GM23338 (cell line): ENCODE measurements around the gene IPCEF1. TPM values are rescaled to one million over a fixed set of nuclear protein-coding genes. Genes with fewer than 3 reads are reported as not detected.

ENCODE experiments used
- ATAC-seq: fragments of 200-7000 bp; cut with Tn5 transposase; 3 replicates; pipeline ENCODE4 v1.9.1; 2020
- DNase-seq: peaks from one replicate; pipeline ENCODE4 v3.0.0-alpha.2; 2015; ENCODE audit warnings: low spot score
- H2AFZ ChIP-seq: fragments of 200-600 bp; sonication (generic); 2 replicates; pipeline ENCODE4 v1.8.0; 2016; ENCODE audit warnings: antibody characterized with exemption, mild to moderate bottlenecking, moderate library complexity
- H3F3A ChIP-seq: fragments of 200-600 bp; sonication (generic); replicated peaks from 2 replicates; pipeline ENCODE4 v1.8.0; 2017; ENCODE audit warnings: antibody characterized with exemption, mixed run types, low read depth
- H3K27ac ChIP-seq: fragments of 200-600 bp; sonication (generic); 2 replicates; pipeline ENCODE4 v1.6.1; 2016; ENCODE audit warnings: low read depth
- H3K27me3 ChIP-seq: fragments of 200-600 bp; sonication (generic); 2 replicates; pipeline ENCODE4 v1.8.0; 2016; ENCODE audit warnings: mild to moderate bottlenecking, mixed run types, moderate library complexity; ENCODE audit not compliant: insufficient read depth
- H3K36me3 ChIP-seq: fragments of 200-600 bp; sonication (generic); 2 replicates; pipeline ENCODE4 v1.8.0; 2016; ENCODE audit warnings: mild to moderate bottlenecking; ENCODE audit not compliant: insufficient read depth
- H3K4me1 ChIP-seq: fragments of 200-600 bp; sonication (generic); 2 replicates; pipeline ENCODE4 v1.8.0; 2016; ENCODE audit warnings: mild to moderate bottlenecking, moderate library complexity; ENCODE audit not compliant: insufficient read depth
- H3K4me2 ChIP-seq: fragments of 200-600 bp; sonication (generic); 2 replicates; pipeline ENCODE4 v1.7.1; 2017; ENCODE audit warnings: mixed run types
- H3K4me3 ChIP-seq: fragments of 200-600 bp; sonication (generic); 2 replicates; pipeline ENCODE4 v1.6.1; 2016; ENCODE audit warnings: mixed run types
- H3K79me2 ChIP-seq: fragments of 200-600 bp; sonication (generic); replicated peaks from 2 replicates; pipeline ENCODE4 v1.8.0; 2017; ENCODE audit warnings: mild to moderate bottlenecking; ENCODE audit not compliant: insufficient read depth
- H3K9me2 ChIP-seq: fragments of 200-600 bp; sonication (generic); 2 replicates; pipeline ENCODE4 v1.8.0; 2017; ENCODE audit not compliant: insufficient read depth
- H4K20me1 ChIP-seq: fragments of 200-600 bp; sonication (generic); replicated peaks from 2 replicates; pipeline ENCODE4 v1.8.0; 2017; ENCODE audit warnings: mild to moderate bottlenecking; ENCODE audit not compliant: insufficient read depth
- H3K27ac Mint-ChIP-seq: 2 replicates; pipeline ENCODE4 v1.8.0; 2020; ENCODE audit warnings: inconsistent platforms, mild to moderate bottlenecking, moderate library complexity, mixed read lengths
- H3K27me3 Mint-ChIP-seq: 3 replicates; pipeline ENCODE4 v1.8.0; 2022; ENCODE audit warnings: low read depth, mild to moderate bottlenecking, moderate library complexity, mixed read lengths, inconsistent platforms; ENCODE audit not compliant: insufficient read depth, poor library complexity
- H3K36me3 Mint-ChIP-seq: 3 replicates; pipeline ENCODE4 v1.8.0; 2021; ENCODE audit warnings: low read depth, mild to moderate bottlenecking, inconsistent platforms, moderate library complexity, mixed read lengths
- H3K4me1 Mint-ChIP-seq: 3 replicates; pipeline ENCODE4 v1.8.0; 2020; ENCODE audit warnings: mild to moderate bottlenecking, inconsistent platforms, mixed read lengths
- H3K4me3 Mint-ChIP-seq: 3 replicates; pipeline ENCODE4 v1.8.0; 2021; ENCODE audit warnings: moderate library complexity, mild to moderate bottlenecking, inconsistent platforms, mixed read lengths
- H3K9me3 Mint-ChIP-seq: 3 replicates; pipeline ENCODE4 v1.8.0; 2020; ENCODE audit warnings: moderate library complexity, mild to moderate bottlenecking, inconsistent platforms, mixed read lengths
- CREB1 ChIP-seq: fragments of 250-450 bp; sonication (Bioruptor Pico); IDR thresholded peaks from 2 replicates; pipeline ENCODE4 v1.5.0; 2020; ENCODE audit warnings: low read depth, mild to moderate bottlenecking, moderate library complexity
- EZH2 ChIP-seq: fragments of 200-600 bp; sonication (generic); IDR thresholded peaks from one replicate; pipeline ENCODE4 v1.8.0; 2017; ENCODE audit warnings: antibody characterized with exemption, mild to moderate bottlenecking, low read depth; ENCODE audit not compliant: unreplicated experiment
- EZH2phosphoT487 ChIP-seq: fragments of 200-600 bp; sonication (generic); IDR thresholded peaks from one replicate; pipeline ENCODE4 v1.8.1; 2018; ENCODE audit warnings: antibody characterized with exemption; ENCODE audit not compliant: unreplicated experiment
- NANOG ChIP-seq: IDR thresholded peaks from 2 replicates; pipeline ENCODE4 v1.6.1; 2016; ENCODE audit warnings: antibody characterized with exemption, borderline replicate concordance
- POLR2AphosphoS5 ChIP-seq: IDR thresholded peaks from 2 replicates; pipeline ENCODE4 v1.6.1; 2016; ENCODE audit warnings: antibody characterized with exemption, low read depth
- STAT1 ChIP-seq: IDR thresholded peaks from one replicate; pipeline ENCODE4 v1.6.1; 2016; ENCODE audit warnings: antibody characterized with exemption; ENCODE audit not compliant: unreplicated experiment
- ZNF331 ChIP-seq: fragments of 250-450 bp; sonication (Bioruptor Pico); IDR thresholded peaks from 2 replicates; pipeline ENCODE4 v1.5.0; 2020; ENCODE audit warnings: low read depth, mild to moderate bottlenecking, moderate library complexity
- polyA plus RNA-seq: library from polyadenylated mRNA; unstranded; fragments of >200 nt; fragmentation: Nextera tagmentation; extraction: Ambion mirVana; gene quantifications from 2 replicates; pipeline ENCODE4 v1.2.1, GENCODE V29; 2016
- total RNA-seq: library from RNA; depleted of rRNA; stranded (reverse); fragments of >200 nt; shearing (Covaris generic); gene quantifications from 2 replicates; pipeline ENCODE4 v1.2.3, GENCODE V29; 2014
- TF ChIP-seq, protein P1 (sequence below): fragments of 250-450 bp; sonication (Bioruptor Pico); IDR thresholded peaks from 2 replicates; pipeline ENCODE4 v1.5.0; 2020; ENCODE audit warnings: mild to moderate bottlenecking, moderate library complexity
- TF ChIP-seq, protein P2 (sequence below): IDR thresholded peaks from 2 replicates; pipeline ENCODE4 v1.6.1; 2016; ENCODE audit warnings: antibody characterized with exemption
- TF ChIP-seq, protein P3 (sequence below): IDR thresholded peaks from one replicate; pipeline ENCODE4 v1.6.1; 2018; ENCODE audit warnings: antibody characterized with exemption; ENCODE audit not compliant: unreplicated experiment
- TF ChIP-seq, protein P4 (sequence below), 2 experiments: fragments of 200-600 bp in 1 of 2; sonication (generic) in 1 of 2; conservative IDR thresholded peaks; 2 replicates each; pipeline versions ENCODE4 v1.5.1 to v1.6.1; 2016 to 2017; ENCODE audit warnings: antibody characterized with exemption in 2 of 2, low read depth in 2 of 2, mild to moderate bottlenecking in 2 of 2, moderate library complexity in 1 of 2

IPCEF1 gene
- total and polyA plus RNA-seq, 2 experiments from 2014 or later, result 0.15 to 1.8 TPM

DNA sequence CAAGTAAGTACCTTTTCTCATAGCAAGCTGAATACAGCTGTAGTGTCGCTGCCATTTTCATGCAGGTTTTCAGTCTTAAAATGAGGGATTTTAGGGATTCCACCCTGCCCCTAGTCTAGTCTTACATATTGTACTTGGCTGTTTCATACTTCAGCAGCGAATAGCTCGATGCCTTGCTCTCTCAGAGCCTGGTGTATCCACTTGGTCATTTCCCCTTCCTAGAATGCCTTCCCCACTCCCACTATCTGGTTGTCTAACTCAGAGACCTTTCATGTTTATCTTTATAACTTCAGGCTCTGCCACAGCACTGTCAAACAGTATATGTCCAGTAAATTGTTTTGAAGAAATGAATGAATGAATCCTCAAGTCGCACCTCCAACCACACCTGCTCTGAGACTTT lies 21.1 kb upstream of the IPCEF1 start:
- no peak for TF ChIP-seq ZNF331
- TF ChIP-seq, protein P1, sequence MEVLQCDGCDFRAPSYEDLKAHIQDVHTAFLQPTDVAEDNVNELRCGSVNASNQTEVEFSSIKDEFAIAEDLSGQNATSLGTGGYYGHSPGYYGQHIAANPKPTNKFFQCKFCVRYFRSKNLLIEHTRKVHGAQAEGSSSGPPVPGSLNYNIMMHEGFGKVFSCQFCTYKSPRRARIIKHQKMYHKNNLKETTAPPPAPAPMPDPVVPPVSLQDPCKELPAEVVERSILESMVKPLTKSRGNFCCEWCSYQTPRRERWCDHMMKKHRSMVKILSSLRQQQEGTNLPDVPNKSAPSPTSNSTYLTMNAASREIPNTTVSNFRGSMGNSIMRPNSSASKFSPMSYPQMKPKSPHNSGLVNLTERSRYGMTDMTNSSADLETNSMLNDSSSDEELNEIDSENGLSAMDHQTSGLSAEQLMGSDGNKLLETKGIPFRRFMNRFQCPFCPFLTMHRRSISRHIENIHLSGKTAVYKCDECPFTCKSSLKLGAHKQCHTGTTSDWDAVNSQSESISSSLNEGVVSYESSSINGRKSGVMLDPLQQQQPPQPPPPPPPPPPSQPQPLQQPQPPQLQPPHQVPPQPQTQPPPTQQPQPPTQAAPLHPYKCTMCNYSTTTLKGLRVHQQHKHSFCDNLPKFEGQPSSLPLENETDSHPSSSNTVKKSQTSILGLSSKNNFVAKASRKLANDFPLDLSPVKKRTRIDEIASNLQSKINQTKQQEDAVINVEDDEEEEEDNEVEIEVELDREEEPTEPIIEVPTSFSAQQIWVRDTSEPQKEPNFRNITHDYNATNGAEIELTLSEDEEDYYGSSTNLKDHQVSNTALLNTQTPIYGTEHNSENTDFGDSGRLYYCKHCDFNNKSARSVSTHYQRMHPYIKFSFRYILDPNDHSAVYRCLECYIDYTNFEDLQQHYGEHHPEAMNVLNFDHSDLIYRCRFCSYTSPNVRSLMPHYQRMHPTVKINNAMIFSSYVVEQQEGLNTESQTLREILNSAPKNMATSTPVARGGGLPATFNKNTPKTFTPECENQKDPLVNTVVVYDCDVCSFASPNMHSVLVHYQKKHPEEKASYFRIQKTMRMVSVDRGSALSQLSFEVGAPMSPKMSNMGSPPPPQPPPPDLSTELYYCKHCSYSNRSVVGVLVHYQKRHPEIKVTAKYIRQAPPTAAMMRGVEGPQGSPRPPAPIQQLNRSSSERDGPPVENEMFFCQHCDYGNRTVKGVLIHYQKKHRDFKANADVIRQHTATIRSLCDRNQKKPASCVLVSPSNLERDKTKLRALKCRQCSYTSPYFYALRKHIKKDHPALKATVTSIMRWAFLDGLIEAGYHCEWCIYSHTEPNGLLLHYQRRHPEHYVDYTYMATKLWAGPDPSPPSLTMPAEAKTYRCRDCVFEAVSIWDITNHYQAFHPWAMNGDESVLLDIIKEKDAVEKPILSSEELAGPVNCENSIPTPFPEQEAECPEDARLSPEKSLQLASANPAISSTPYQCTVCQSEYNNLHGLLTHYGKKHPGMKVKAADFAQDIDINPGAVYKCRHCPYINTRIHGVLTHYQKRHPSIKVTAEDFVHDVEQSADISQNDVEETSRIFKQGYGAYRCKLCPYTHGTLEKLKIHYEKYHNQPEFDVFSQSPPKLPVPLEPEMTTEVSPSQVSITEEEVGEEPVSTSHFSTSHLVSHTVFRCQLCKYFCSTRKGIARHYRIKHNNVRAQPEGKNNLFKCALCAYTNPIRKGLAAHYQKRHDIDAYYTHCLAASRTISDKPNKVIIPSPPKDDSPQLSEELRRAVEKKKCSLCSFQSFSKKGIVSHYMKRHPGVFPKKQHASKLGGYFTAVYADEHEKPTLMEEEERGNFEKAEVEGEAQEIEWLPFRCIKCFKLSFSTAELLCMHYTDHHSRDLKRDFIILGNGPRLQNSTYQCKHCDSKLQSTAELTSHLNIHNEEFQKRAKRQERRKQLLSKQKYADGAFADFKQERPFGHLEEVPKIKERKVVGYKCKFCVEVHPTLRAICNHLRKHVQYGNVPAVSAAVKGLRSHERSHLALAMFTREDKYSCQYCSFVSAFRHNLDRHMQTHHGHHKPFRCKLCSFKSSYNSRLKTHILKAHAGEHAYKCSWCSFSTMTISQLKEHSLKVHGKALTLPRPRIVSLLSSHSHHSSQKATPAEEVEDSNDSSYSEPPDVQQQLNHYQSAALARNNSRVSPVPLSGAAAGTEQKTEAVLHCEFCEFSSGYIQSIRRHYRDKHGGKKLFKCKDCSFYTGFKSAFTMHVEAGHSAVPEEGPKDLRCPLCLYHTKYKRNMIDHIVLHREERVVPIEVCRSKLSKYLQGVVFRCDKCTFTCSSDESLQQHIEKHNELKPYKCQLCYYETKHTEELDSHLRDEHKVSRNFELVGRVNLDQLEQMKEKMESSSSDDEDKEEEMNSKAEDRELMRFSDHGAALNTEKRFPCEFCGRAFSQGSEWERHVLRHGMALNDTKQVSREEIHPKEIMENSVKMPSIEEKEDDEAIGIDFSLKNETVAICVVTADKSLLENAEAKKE (CRISPR knock-in tag), result no peak
- TF ChIP-seq, protein P2, sequence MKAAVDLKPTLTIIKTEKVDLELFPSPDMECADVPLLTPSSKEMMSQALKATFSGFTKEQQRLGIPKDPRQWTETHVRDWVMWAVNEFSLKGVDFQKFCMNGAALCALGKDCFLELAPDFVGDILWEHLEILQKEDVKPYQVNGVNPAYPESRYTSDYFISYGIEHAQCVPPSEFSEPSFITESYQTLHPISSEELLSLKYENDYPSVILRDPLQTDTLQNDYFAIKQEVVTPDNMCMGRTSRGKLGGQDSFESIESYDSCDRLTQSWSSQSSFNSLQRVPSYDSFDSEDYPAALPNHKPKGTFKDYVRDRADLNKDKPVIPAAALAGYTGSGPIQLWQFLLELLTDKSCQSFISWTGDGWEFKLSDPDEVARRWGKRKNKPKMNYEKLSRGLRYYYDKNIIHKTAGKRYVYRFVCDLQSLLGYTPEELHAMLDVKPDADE, result no peak
- no peak for TF ChIP-seq EZH2phosphoT487
- TF ChIP-seq CREB1 (CRISPR knock-in tag), result no peak
- no peak for TF ChIP-seq EZH2
- TF ChIP-seq POLR2AphosphoS5, result no peak
- TF ChIP-seq, protein P3, sequence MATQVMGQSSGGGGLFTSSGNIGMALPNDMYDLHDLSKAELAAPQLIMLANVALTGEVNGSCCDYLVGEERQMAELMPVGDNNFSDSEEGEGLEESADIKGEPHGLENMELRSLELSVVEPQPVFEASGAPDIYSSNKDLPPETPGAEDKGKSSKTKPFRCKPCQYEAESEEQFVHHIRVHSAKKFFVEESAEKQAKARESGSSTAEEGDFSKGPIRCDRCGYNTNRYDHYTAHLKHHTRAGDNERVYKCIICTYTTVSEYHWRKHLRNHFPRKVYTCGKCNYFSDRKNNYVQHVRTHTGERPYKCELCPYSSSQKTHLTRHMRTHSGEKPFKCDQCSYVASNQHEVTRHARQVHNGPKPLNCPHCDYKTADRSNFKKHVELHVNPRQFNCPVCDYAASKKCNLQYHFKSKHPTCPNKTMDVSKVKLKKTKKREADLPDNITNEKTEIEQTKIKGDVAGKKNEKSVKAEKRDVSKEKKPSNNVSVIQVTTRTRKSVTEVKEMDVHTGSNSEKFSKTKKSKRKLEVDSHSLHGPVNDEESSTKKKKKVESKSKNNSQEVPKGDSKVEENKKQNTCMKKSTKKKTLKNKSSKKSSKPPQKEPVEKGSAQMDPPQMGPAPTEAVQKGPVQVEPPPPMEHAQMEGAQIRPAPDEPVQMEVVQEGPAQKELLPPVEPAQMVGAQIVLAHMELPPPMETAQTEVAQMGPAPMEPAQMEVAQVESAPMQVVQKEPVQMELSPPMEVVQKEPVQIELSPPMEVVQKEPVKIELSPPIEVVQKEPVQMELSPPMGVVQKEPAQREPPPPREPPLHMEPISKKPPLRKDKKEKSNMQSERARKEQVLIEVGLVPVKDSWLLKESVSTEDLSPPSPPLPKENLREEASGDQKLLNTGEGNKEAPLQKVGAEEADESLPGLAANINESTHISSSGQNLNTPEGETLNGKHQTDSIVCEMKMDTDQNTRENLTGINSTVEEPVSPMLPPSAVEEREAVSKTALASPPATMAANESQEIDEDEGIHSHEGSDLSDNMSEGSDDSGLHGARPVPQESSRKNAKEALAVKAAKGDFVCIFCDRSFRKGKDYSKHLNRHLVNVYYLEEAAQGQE, result no peak
- TF ChIP-seq, protein P4, sequence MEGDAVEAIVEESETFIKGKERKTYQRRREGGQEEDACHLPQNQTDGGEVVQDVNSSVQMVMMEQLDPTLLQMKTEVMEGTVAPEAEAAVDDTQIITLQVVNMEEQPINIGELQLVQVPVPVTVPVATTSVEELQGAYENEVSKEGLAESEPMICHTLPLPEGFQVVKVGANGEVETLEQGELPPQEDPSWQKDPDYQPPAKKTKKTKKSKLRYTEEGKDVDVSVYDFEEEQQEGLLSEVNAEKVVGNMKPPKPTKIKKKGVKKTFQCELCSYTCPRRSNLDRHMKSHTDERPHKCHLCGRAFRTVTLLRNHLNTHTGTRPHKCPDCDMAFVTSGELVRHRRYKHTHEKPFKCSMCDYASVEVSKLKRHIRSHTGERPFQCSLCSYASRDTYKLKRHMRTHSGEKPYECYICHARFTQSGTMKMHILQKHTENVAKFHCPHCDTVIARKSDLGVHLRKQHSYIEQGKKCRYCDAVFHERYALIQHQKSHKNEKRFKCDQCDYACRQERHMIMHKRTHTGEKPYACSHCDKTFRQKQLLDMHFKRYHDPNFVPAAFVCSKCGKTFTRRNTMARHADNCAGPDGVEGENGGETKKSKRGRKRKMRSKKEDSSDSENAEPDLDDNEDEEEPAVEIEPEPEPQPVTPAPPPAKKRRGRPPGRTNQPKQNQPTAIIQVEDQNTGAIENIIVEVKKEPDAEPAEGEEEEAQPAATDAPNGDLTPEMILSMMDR (conservative IDR thresholded peaks at IDR 0.05; ENCODE audit: low read depth in 2 of 2), result no peak
- no peak for TF ChIP-seq STAT1
- no peak for TF ChIP-seq NANOG
- Mint-ChIP-seq H3K27me3 (peaks cover 2% of the 10 kb centered on the region), H3K9me3 (no peaks in the 10 kb centered on the region), H3K4me3 (no peak overlapping the region), H3K27ac (no peak overlapping the region), H3K36me3 (no peaks in the 10 kb centered on the region), H3K4me1 (peaks cover 9% of the 10 kb centered on the region; the same call in 2 of the 3 replicates)
- Histone ChIP-seq H3K27ac (no peak overlapping the region), H3K9me2 (no peaks in the 10 kb centered on the region), H2AFZ (no peak overlapping the region), H3K4me3 (no peak overlapping the region), H3K36me3 (no peaks in the 10 kb centered on the region), H3K27me3 (no peaks in the 10 kb centered on the region), H3K4me2 (no peak overlapping the region), H3K4me1 (no peaks in the 10 kb centered on the region), H3F3A (no peaks in the 10 kb centered on the region), H4K20me1 (no peaks in the 10 kb centered on the region), H3K79me2 (no peaks in the 10 kb centered on the region)
- ATAC-seq (no peak), DNase-seq (no peak)
